Kidney glomerular epithelial cell (primary cell): Measurements from ENCODE around the gene MTRF1L.
"Not testable (repeated sequence)": the region's sequence is repeated elsewhere in the genome, so short reads cannot be mapped to it uniquely, and the experiment has no call there.

Source experiments
- DNase-seq: peaks from one replicate; lab custom pipeline; 2025; lab: John Stamatoyannopoulos, UW

MTRF1L gene

DNA sequence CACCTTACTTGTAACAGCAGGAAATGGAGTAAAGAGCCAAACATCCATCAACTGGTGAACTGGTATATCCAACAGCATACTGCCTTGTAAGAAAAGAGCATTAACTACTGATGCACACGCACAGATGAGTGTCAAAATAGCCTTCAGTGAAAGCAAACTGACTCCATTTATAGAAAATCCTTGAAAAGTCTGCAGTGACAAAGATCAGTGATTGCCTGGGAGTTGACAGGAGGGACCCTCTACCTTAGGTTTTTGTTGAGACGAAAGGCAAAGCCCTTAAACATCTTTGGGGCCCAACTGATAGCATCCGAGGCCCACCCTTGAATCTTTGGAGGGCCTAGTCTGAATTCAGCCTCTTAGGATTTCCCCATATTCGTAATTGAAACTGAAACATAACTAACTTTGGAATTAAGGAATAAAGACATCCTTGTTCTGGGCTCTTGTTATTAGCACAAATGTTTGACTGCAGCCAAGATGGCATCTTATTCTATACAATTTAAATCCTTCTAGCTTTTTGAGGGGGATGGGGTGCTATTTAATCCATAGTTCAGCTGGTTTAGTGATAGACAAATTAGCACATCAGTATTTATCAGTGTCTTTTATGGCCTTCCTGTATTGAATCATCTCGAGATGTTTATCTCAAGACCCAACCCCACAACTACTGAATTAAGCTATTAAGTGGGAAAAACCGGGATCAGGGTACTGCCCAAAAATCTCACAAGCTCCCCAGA lies 32.7 kb downstream of the MTRF1L start:
- DNase-seq = no peak

DNA sequence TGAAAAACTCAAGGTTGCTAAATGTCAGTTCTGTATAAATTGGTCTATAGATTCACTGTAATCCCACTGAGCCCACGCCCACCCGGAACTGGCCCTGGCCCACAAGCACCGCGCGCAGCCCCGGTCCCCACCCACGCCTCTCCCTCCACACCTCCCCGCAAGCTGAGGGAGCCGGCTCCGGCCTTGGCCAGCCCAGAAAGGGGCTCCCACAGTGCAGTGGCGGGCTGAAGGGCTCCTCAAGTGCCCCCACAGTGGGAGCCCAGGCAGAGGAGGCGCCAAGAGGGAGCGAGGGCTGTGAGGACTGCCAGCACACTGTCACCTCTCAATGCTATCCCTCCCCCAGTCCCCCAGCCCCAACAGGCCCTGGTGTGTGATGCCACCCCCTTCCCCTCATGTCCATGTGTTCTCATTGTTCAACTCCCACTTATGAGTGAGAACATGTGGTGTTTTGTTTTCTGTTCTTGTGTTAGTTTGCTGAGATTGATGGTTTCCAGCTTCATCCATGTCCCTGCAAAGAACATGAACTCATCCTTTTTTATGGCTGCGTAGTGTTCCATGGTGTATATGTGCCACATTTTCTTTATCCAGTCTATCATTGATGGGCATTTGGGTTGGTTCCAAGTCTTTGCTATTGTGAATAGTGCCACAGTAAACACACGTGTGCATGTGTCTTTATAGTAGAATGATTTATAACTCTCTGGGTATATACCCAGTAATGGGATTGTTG lies 36.2 kb downstream of the MTRF1L start:
- DNase-seq = not testable (repeated sequence)

DNA sequence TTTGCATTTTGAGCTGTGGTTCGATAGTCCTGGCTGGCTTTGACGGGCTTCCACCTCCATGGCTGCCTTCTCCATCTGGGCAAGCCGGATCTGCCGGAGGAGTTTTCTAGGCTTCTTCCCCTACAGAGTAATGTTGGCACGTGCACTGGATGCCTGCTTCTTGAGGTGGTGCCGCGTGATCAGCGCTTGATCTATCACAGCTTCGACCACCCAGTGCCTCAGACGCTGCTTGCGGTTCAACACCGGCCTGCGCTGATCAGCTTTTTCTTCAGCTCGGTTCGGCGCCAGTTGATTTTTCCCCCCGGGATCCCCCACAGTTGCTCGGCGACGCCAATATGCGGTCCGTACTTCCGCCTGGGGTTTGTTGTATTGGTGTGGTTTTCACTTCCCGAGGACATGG lies 43.2 kb downstream of the MTRF1L start:
- no peak for DNase-seq

DNA sequence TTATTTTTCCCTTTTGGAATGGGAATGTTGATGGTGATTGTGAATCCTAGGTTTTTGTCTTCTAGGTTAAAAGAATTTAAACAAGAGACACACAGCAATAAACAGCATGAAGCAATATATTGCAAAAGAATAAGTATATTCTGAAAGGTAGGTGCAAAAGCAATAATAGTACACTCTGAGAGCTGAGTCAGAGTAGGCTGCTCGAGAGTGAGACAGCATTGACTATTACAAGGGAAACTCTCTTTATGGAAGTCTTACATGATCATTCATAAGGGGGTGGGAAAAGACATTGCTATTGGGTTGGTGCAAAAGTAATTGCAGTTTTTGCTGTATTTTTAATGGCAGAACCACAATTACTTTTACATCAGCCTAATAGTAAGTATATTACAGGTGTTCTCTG lies 44.7 kb downstream of the MTRF1L start:
- DNase-seq = no peak

DNA sequence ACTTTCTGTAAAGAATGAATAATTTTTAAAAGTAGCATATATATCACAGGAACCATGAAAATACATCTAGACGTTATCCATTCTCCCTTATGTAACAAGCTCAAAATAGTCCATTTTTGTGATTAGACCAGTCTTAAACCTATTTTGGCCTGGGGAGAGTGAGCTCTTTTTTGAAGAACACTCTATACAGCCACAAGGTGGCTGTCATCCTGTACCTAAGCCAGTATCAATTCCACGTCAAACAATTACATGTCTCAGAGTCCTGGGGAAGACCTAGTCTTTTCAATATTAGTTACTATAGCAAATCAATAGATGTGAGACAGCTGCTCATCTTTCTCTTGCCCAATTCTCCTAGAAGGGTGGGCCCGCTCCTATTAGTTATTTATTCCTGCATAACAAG lies 48.1 kb downstream of the MTRF1L start:
- no peak for DNase-seq

DNA sequence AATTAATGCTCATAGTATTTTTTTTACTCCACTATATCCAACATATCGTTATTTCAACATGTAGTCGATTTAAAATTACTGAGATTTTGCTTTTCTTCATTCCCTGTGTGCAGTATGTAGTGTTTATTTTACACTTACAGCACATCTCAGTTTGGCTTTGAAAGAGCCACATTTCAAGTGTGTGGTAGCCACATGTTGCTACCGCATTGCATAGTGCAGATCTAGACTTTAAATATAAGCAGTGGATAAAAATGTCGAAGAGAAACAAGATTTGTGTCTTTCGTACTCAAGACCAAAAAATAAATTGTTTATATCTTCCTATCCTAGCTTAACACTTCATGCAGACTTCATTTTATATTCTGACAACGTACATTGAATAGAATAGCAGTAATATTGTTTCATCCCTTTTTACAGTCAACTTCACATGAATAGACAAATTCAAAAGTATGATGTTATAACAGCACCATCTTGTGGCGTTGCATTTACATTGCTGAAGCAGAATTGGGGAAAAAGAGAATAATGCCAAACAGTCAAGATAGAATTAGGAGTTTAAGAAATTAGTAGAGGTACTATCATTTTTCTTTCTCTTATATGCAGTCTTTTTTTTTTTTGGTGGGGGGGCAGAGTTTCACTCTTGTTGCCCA lies 49.5 kb downstream of the MTRF1L start:
- DNase-seq = peak; percentile 45

DNA sequence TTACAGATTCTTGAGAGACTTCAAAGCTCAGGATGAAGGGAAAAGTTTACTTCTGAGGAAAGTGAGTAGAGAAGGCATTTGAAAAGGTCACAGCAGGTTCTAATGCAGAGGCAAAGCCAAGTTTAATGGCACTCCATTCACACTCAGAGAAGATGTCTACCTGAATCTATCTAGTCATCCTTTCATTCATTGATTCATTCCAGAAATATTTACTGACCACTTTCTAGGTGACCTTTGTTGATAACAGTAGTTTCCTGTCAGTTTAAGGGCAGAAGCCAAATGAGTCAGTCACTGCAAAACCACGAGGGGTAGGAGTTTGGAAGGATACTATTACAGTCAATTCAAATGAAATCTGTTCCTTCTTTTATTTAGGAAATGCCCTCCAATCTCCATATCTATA lies 50.5 kb downstream of the MTRF1L start:
- peak; percentile 67 for DNase-seq

DNA sequence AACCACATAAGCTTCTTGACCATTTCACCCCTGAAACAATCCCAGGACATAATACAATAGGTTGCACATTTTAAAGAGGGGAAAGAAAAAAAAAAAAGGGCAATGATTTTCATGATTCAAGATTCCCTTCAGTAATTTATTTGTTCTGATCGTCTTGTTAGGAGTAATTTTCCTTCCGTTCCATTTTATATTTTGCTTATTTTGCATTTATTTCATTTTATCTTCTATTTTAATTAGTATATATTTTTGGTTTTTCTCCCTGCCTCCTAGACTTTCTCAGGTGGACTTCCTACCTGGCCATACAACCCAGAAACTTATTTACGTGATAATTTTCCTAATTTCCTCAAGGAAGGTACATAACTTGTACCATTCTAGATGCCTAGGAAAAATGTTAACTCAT lies 52.3 kb downstream of the MTRF1L start:
- DNase-seq = no peak

DNA sequence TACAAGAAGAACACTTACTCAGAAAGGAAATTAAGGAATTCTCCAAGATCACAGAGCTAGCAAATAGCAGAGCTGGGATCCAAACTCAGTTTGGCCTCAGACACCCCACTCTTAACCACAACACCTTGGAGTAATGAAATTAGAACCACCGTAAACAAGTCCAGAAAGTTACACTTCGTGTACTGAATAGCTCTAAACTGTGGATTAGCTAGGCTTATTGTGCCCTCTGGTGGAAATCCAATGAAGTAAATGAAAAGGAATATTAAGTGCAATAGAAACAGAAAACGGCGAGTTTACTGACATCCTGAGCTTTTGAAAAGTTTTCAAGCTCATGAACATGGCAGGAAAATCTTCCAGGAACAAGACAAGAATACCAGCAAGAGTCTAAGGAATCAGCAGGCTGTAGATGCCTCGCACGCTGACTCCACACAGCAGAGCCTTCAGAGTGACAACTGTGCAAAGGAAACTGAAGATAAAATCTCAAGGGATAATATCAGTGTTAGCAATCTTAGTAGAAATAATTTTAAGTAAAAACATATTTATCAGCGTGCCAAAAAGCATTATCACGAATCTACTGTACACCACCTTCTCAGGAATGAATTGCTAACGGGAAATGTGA lies 54.2 kb downstream of the MTRF1L start:
- DNase-seq = peak; percentile 25

DNA sequence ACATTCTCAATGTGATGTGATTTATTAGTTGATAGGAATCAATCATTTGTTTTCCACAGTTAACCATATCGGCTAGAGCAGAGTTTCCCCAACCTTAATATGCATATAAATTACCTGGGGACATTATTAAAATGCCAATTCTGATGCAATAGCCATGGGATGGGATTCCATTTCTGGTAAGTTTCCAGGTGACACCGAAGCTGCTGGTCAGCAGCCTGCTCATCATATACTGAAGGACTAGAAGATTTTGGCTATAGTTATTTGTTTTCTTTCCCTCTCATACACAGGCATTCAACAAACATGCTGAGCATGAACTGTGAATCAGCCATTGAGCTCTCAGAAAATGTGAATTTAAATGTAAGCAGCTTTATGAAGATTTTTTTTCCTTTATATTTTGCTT lies 55.5 kb downstream of the MTRF1L start:
- DNase-seq = no peak

DNA sequence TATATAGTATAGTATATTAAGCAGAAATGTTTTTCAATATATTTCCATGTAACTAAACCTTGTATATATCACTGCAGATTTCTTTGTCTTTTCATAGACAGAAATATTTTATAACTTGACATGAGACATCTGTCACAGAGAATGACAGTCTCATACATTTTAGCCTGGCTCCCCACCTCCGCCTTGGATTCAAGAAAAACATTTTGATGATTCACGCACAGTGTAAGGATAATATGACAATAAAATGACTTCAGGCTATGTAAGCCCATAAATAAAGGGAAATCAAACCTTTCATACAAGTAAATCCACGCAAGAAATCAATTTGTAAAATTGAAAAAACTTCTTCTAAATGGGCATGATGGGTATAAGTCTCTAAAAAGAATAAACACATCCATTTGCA lies 56.0 kb downstream of the MTRF1L start:
- DNase-seq = no peak

DNA sequence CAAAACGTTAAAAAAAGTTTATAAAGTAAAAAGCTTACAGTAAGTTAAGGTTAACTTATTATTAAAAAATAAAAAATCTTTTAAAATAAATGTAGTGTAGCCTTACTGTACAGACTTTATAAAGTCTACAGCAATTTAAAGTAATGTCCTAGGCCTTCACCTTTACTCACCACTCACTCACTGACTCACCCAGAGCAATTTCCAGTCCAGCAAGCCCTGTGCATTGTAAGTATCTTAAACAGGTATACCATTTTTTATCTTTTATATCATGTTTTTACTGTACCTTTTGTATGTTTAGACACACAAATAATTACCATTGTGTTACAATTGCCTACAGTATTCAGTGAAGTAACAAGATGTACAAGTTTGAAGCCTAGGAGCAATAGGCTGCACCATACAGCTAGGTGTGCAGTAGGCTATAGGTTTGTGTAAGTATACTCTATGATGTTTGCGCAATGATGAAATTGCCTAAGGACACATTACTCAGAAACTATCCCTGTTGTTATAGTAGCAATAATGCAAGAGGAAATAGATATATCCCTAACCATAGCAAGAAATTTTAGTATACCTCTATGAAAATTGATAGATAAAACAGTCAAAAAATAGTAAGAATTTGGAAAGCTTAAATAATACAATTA lies 59.1 kb downstream of the MTRF1L start:
- no peak for DNase-seq

DNA sequence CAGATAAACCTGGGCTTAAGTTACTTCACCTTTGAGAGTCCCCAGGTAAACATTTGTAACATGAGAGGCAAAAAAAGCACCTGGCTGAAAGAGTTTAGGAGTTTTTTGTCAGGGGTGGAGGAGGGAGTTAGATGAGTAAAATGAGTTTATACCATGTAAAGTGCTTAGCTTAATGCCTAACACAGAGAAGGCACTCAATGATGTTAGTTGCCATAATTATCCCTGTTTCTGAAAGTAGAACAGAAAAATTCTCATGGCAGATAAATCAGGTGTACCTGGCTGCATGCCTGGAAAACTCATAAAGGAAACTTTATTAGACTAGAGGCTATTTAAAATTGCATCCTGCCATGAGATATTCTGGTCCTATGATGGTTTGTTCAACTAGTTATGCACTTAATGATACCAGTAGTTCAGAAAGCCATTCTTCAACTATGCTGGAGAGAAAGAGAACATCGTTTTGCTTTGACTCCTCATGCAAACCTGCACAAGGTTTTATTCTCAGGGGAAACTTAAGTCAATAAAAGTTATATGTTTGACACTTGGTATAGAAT lies 60.1 kb downstream of the MTRF1L start:
- no peak for DNase-seq

DNA sequence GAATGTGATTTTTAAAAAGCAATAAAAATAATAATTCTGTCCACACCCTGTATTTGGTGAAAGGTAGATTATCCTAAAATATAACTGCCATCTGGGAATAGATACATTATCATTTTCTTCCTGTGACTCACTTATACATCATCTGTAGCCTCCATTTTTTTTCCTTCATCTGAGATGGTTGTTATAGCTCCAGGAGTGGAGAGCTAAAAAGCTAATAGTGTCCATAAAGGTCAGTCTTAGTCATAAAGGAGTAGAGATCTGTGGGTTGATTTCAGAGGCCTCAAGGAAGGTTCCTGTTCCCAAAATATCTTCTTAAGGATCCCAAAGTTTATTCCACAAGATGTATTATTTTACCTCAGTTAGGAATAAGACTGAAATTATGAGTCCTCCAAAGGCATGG lies 60.8 kb downstream of the MTRF1L start:
- no peak for DNase-seq
